Measurements from ENCODE around the gene CLIP3. TPM values are rescaled to one million over a fixed set of nuclear protein-coding genes. Genes with fewer than 3 reads are reported as not detected.
"Not testable (repeated sequence)": the region's sequence is repeated elsewhere in the genome, so short reads cannot be mapped to it uniquely, and the experiment has no call there.

CLIP3 gene
- total RNA-seq, 2 donors from 2014 or later = 3.3 to 4.9 TPM

DNA sequence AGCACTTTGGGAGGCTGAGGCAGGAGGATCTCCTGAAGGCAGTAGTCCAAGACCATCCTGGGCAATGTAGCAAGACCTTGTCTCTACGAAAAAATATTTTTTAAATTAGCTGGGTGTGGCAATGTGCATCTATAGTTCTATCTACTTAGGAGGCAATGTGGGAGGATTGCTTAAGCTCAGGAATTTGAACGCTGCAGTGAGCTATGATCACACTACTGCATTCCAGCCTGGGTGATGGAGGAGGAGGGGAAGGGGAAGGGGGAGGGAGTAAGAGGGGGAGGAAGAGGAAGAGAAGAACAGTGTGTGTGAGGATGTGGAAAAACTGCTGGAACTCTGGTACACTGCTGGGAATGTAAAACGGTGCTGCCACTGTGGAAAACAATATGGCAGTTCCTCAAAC, 9.2 kb upstream of the CLIP3 start:
- Histone ChIP-seq H3K27ac (peak overlapping the region in 2 of 4 donors; percentile 39 to 42), H3K9me3 (no peaks in the 10 kb centered on the region), H3K4me1 (no peaks in the 10 kb centered on the region), H3K36me3 (replicated peaks in 1 of 2; ENCODE audit: insufficient read depth in 1 of 2, low read depth in 2 of 2) (peaks cover 0 to 3% of the 10 kb centered on the region in 2 donors), H3K27me3 (no peaks in the 10 kb centered on the region), H3K4me3 (no peak overlapping the region)
- ATAC-seq (peak; percentile 83), DNase-seq (peak in 3 of 4 donors; percentile 16 to 53 (median 35))
- WGBS, 2 donors = 34% methylated on average over 3 of the region's 3 CpGs
- no peak for TF ChIP-seq POLR2A (IDR thresholded peaks at IDR 0.05)
- no peak for TF ChIP-seq CTCF (IDR thresholded peaks at IDR 0.05)
- intact Hi-C loops (cut with DNase I) = no loop called here

DNA sequence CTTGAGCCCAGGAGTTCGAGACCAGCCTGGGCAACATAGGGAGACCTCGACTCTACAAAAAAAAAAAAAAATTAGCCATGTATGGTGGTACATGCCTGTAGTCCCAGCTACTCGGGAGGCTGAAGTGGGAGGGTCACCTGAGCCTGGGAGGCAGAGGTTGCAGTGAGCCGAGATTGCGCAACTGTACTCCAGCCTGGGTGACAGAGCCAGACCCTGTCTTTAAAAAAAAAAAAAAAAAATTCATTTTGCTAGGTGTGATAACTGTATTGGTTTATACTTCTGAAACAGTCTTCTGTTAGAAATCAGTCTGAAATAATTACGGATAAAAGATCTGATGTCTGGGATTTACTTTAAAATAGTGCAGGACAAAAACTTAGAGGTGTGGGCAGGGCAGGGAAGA, 8.4 kb upstream of the CLIP3 start:
- DNase-seq; H3K4me1 ChIP-seq; H3K36me3 ChIP-seq (replicated peaks in 1 of 2; ENCODE audit: insufficient read depth in 1 of 2, low read depth in 2 of 2); ATAC-seq; H3K27me3 ChIP-seq; H3K9me3 ChIP-seq; H3K4me3 ChIP-seq; intact Hi-C loops (cut with DNase I): not testable (repeated sequence)
- peak overlapping the region in 2 of 4 donors; percentile 39 to 42 for H3K27ac ChIP-seq
- 91% methylated on average over 6 of the region's 6 CpGs for WGBS, 2 donors

- Histone ChIP-seq H3K27me3 (no peaks in the 10 kb centered on the region), H3K27ac (no peak overlapping the region), H3K4me1 (no peaks in the 10 kb centered on the region), H3K9me3 (no peaks in the 10 kb centered on the region), H3K4me3 (no peak overlapping the region), H3K36me3 (replicated peaks in 1 of 2; ENCODE audit: insufficient read depth in 1 of 2, low read depth in 2 of 2) (peaks cover 0 to 3% of the 10 kb centered on the region in 2 donors)
- TF ChIP-seq CTCF (IDR thresholded peaks at IDR 0.05) (no peak), POLR2A (IDR thresholded peaks at IDR 0.05) (no peak)
- 85 to 88% methylated on average over 6 of the region's 6 CpGs for WGBS, 2 donors
- no peak for DNase-seq
- intact Hi-C loops (cut with DNase I) = no loop called here
- no peak for ATAC-seq
These were observed 7.8 kb upstream of the CLIP3 start for GRCh38 chr19:36040495-36040894.

DNA sequence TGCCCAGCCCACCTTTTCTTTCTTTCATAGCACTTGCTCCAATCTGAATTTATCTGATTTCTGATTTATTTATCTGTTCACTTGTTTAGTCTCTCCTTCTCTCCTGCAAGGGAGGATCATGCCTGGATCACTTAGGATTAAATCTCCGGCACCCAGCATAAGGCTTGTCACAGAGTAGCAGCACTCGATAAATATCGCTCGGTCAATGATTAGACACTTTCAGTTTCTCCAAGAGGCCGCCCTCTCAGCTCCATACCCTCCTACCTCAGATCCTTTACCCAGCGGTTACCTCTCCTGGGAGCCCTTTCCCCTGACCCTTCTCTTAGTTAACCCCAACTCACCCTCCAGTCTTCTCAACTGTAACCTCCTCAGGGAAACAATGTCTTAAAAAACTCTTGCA, 1.4 kb downstream of the CLIP3 start:
- Histone ChIP-seq H3K9me3 (no peaks in the 10 kb centered on the region), H3K36me3 (replicated peaks in 1 of 2; ENCODE audit: insufficient read depth in 1 of 2, low read depth in 2 of 2) (no peaks in the 10 kb centered on the region), H3K27me3 (peaks cover 0 to 6% of the 10 kb centered on the region in 2 donors), H3K27ac (no peak overlapping the region), H3K4me1 (peaks cover 7% of the 10 kb centered on the region), H3K4me3 (no peak overlapping the region)
- DNase-seq (no peak), ATAC-seq (no peak)
- TF ChIP-seq POLR2A (IDR thresholded peaks at IDR 0.05) (no peak), CTCF (IDR thresholded peaks at IDR 0.05) (no peak)
- intact Hi-C loops (cut with DNase I) = no loop called here
- WGBS, 2 donors = 74 to 90% methylated on average over 6 of the region's 6 CpGs

DNA sequence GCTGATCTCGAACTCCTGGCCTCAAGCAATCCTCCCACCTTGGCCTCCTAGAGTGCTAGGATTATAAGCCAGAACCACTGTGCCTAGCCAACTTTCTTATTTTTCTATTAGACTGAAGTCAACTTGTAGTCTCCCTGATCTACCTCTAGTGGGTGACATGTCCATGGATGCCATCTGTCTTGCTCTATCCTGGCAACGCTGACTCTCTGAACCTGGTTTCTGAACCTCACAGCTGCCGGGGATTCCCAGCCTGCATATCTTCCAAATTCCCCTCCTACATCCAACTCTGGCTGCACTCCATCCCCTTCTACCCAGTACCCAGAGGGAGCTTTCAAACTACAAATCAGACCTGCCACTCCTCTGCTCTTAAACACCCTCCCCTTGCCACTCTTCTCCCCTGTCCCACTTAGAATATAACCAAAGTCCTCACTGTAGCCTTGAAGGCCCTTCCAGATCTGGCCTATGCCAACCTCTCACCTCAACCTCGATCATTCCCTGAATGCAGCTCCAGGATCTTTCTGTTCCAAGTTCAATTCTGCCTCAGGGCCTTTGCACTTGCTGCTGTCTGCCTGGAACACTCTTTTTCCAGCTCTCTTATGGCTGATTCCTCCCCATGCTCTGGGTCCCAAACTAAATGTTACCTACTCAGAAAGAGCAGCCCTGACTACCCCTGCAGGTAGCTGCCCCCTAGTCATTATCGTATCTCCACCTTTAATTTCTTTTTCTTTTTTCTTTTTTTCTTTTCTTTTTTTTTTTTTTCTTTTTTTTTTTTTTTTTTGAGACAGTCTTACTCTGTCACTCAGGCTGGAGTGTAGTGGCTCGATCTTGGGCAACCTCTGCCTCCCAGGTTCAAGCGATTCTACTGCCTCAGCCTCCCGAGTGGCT, 2.2 kb downstream of the CLIP3 start:
- Histone ChIP-seq H3K27ac (no peak overlapping the region), H3K27me3 (peaks cover 0 to 6% of the 10 kb centered on the region in 2 donors), H3K36me3 (replicated peaks in 1 of 2; ENCODE audit: insufficient read depth in 1 of 2, low read depth in 2 of 2) (no peaks in the 10 kb centered on the region), H3K4me3 (no peak overlapping the region), H3K9me3 (no peaks in the 10 kb centered on the region), H3K4me1 (peaks cover 7% of the 10 kb centered on the region)
- intact Hi-C loops (cut with DNase I) = no loop called here
- peak in 1 of 4 donors; percentile 29 for DNase-seq
- peak in 1 of 7 experiments; percentile 17 for TF ChIP-seq CTCF (IDR thresholded peaks at IDR 0.05)
- no peak for TF ChIP-seq POLR2A (IDR thresholded peaks at IDR 0.05)
- peak; percentile 37 for ATAC-seq
- 81 to 85% methylated on average over 5 to 8 of the region's 8 CpGs for WGBS, 2 donors
